DND-41 (cell line): ENCODE data around the gene CD52.

ENCODE experiments used
- ATAC-seq: fragments of 200-7000 bp; cut with Tn5 transposase; 3 replicates; pipeline ENCODE4 v1.9.1; 2021; ENCODE audit warnings: low read depth; ENCODE audit not compliant: insufficient read depth
- DNase-seq: peaks from one replicate; pipeline ENCODE4 v3.0.0-alpha.2; 2020
- H2AFZ ChIP-seq: 2 replicates; pipeline ENCODE4 v1.6.0; 2012; ENCODE audit warnings: low read depth, low read length
- H3K27ac ChIP-seq: 2 replicates; pipeline ENCODE4 v1.5.1; 2012; ENCODE audit warnings: low read length, inconsistent platforms
- H3K27me3 ChIP-seq: fragments of 200-600 bp; sonication (generic); 2 replicates; pipeline ENCODE4 v1.6.0; 2012; ENCODE audit warnings: low read length, mild to moderate bottlenecking, inconsistent platforms; ENCODE audit not compliant: insufficient read depth, poor library complexity
- H3K36me3 ChIP-seq: 2 replicates; pipeline ENCODE4 v1.5.1; 2012; ENCODE audit warnings: low read length, inconsistent platforms; ENCODE audit not compliant: insufficient read depth
- H3K4me1 ChIP-seq: 2 replicates; pipeline ENCODE4 v1.5.1; 2012; ENCODE audit warnings: mild to moderate bottlenecking, low read length; ENCODE audit not compliant: insufficient read depth
- H3K4me2 ChIP-seq: 2 replicates; pipeline ENCODE4 v1.6.0; 2012; ENCODE audit warnings: mild to moderate bottlenecking, moderate library complexity, low read length, inconsistent platforms; ENCODE audit not compliant: insufficient read depth
- H3K4me3 ChIP-seq, 2 experiments: fragments of 200-600 bp in 1 of 2; shearing (Covaris generic) in 1 of 2; 2 replicates each; pipeline ENCODE4 v1.5.1; 2012 to 2016; ENCODE audit warnings: inconsistent platforms in 2 of 2, low read length in 2 of 2, mild to moderate bottlenecking in 2 of 2, low read depth in 1 of 2, moderate library complexity in 1 of 2
- H3K79me2 ChIP-seq: 2 replicates; pipeline ENCODE4 v1.6.0; 2012; ENCODE audit warnings: low read length, inconsistent platforms; ENCODE audit not compliant: insufficient read depth
- H3K9ac ChIP-seq: 2 replicates; pipeline ENCODE4 v1.6.0; 2012; ENCODE audit warnings: low read depth, mild to moderate bottlenecking, inconsistent platforms, low read length, moderate library complexity
- H3K9me3 ChIP-seq: 2 replicates; pipeline ENCODE4 v1.5.1; 2012; ENCODE audit warnings: low read length, moderate library complexity, mild to moderate bottlenecking, inconsistent platforms; ENCODE audit not compliant: insufficient read depth, severe bottlenecking
- H4K20me1 ChIP-seq: 2 replicates; pipeline ENCODE4 v1.6.0; 2012; ENCODE audit warnings: low read length; ENCODE audit not compliant: insufficient read depth
- EZH2 ChIP-seq: IDR thresholded peaks from 3 replicates; pipeline ENCODE4 v1.6.1; 2012; ENCODE audit warnings: borderline replicate concordance, low read depth, mild to moderate bottlenecking, moderate library complexity, low read length, inconsistent platforms; ENCODE audit not compliant: severe bottlenecking
- TF ChIP-seq, protein P1 (sequence below): IDR thresholded peaks from 2 replicates; pipeline ENCODE4 v1.5.1; 2012; ENCODE audit warnings: borderline replicate concordance, low read length, moderate library complexity, mild to moderate bottlenecking; ENCODE audit not compliant: poor library complexity, severe bottlenecking; ENCODE audit errors: extremely low read depth

Gene CD52

DNA sequence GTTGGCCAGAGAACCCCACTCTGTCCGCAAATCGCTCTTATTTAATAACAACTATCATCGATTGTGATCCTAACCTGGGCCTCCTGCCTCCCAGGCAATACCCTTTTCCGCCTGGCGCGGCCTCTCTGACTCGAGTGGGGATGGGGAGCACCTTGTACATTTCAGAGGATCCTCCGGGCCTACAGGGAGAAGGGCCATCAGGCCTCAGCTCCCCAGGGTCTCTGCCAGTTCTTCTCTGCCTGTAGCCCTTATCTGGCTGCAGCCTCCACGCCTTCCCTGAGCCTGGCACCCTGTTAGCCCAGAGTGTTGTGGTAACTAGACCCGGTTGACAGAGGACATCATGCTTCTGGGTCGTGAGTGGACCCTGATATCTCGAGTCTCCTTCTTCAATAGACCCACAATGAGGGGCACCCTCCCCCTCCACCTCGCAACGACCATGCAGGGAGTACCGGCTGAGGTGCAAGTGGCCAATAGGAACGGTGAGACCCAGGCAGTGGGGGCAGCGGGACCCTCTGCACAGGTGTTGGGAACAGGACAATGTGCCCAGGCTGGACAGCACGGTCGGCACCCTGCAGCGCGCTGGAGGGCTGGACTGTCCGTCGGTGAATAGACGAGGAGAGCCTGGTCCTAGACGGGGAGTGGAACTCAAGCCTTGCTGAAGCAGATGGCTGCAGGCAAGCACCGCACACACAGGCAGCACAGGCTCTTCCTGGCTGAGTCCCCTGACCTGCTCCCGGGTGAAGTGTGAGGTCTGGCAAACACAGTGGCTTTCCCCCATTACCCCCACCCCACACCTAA lies 43.2 kb downstream of the CD52 start:
- Histone ChIP-seq H3K9me3 (no peaks in the 10 kb centered on the region), H3K36me3 (no peaks in the 10 kb centered on the region), H4K20me1 (no peaks in the 10 kb centered on the region; the same call in none of the 2 replicates), H3K27me3 (peaks cover 4% of the 10 kb centered on the region), H2AFZ (no peak overlapping the region), H3K4me2 (no peak overlapping the region), H3K79me2 (no peaks in the 10 kb centered on the region), H3K4me1 (peaks cover 6% of the 10 kb centered on the region; the same call in 1 of the 2 replicates), H3K9ac (no peak overlapping the region), H3K4me3 (no peak overlapping the region), H3K27ac (no peak overlapping the region)
- no peak for DNase-seq
- TF ChIP-seq, protein P1, sequence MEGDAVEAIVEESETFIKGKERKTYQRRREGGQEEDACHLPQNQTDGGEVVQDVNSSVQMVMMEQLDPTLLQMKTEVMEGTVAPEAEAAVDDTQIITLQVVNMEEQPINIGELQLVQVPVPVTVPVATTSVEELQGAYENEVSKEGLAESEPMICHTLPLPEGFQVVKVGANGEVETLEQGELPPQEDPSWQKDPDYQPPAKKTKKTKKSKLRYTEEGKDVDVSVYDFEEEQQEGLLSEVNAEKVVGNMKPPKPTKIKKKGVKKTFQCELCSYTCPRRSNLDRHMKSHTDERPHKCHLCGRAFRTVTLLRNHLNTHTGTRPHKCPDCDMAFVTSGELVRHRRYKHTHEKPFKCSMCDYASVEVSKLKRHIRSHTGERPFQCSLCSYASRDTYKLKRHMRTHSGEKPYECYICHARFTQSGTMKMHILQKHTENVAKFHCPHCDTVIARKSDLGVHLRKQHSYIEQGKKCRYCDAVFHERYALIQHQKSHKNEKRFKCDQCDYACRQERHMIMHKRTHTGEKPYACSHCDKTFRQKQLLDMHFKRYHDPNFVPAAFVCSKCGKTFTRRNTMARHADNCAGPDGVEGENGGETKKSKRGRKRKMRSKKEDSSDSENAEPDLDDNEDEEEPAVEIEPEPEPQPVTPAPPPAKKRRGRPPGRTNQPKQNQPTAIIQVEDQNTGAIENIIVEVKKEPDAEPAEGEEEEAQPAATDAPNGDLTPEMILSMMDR: no peak
- TF ChIP-seq EZH2: no peak
- no peak for ATAC-seq

DNA sequence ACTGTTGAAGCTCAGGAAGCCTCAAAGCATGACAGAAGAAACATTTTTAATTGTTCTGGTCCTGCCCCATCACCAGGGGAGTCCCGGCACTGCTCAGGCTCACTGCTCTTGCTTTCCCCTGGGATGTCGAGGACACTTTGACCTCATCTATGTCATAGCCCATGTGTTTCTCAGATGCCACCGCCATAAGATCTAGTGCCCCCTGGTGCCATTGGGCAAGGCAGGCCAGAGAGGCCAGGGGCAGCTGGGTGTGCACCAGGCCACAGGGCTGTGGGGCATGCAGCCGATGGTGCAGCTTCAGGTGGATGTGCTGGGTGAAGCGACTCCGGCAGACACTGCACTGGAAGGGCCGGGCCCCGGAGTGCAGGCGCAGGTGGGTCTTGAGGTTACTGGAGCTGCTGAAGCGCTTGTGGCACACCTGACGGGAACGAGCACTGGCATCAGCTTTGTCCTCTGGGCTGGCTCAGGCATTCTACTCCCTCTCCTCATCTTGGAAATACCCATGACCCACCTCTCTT lies 43.9 kb downstream of the CD52 start:
- peaks cover 4% of the 10 kb centered on the region for H3K27me3 ChIP-seq
- H2AFZ ChIP-seq: no peak overlapping the region
- no peak for DNase-seq
- no peaks in the 10 kb centered on the region for H3K36me3 ChIP-seq
- TF ChIP-seq, protein P1: no peak
- no peak for TF ChIP-seq EZH2
- H3K9ac ChIP-seq: no peak overlapping the region
- no peak overlapping the region for H3K27ac ChIP-seq
- H3K4me2 ChIP-seq: no peak overlapping the region
- H3K79me2 ChIP-seq: no peaks in the 10 kb centered on the region
- H3K4me1 ChIP-seq: peaks cover 6% of the 10 kb centered on the region; the same call in 1 of the 2 replicates
- no peaks in the 10 kb centered on the region; the same call in none of the 2 replicates for H4K20me1 ChIP-seq
- no peaks in the 10 kb centered on the region for H3K9me3 ChIP-seq
- H3K4me3 ChIP-seq: no peak overlapping the region
- ATAC-seq: no peak

DNA sequence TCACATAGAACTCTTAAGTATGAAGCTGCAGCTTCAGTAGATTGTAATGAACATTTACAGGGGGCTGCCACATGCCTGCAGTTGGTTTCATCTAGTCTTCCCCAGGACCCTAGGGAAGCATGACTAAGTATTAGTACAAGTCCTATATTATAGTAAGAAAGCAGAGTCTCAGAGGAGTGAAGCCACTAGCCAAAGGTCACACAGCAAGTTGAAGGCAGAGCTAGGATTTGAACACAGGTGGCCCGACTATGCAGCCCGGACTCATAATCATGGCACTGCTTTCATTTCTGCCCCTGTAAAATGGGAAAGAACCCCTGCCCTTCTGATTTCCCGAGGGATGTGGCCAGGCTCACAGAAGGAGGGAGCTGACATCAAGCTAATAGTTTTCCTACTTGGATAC lies 44.6 kb downstream of the CD52 start:
- no peaks in the 10 kb centered on the region for H3K79me2 ChIP-seq
- H3K4me2 ChIP-seq: no peak overlapping the region
- H4K20me1 ChIP-seq: no peaks in the 10 kb centered on the region; the same call in none of the 2 replicates
- H2AFZ ChIP-seq: no peak overlapping the region
- H3K27ac ChIP-seq: no peak overlapping the region
- no peak overlapping the region for H3K4me3 ChIP-seq
- no peaks in the 10 kb centered on the region for H3K36me3 ChIP-seq
- H3K27me3 ChIP-seq: no peaks in the 10 kb centered on the region
- no peak for ATAC-seq
- H3K4me1 ChIP-seq: peaks cover 6% of the 10 kb centered on the region; the same call in 1 of the 2 replicates
- DNase-seq: no peak
- no peak overlapping the region for H3K9ac ChIP-seq
- TF ChIP-seq, protein P1: no peak
- no peak for TF ChIP-seq EZH2
- H3K9me3 ChIP-seq: no peaks in the 10 kb centered on the region
